Ovary (tissue), 9 donors: Measurements from ENCODE around the gene WEE2. TPM values are rescaled to one million over a fixed set of nuclear protein-coding genes. Genes with fewer than 3 reads are reported as not detected.

Source experiments
- DNase-seq, 5 donors: peaks; one replicate each; pipeline ENCODE4 v3.0.0-alpha.2; 2019 to 2020
- H3K27ac ChIP-seq, 2 donors: fragments of 200-600 bp; one replicate each; pipeline versions ENCODE4 v1.5.1 to v1.8.0; 2019 to 2022
- H3K27me3 ChIP-seq: fragments of 200-600 bp; one replicate; pipeline ENCODE4 v1.8.0; 2022
- H3K36me3 ChIP-seq: fragments of 200-600 bp; sonication (generic); one replicate; pipeline ENCODE4 v1.5.1; 2019
- H3K4me1 ChIP-seq: one replicate; pipeline ENCODE4 v1.8.1; 2013; ENCODE audit warnings: mild to moderate bottlenecking, moderate library complexity; ENCODE audit not compliant: insufficient read depth
- H3K4me3 ChIP-seq: fragments of 200-600 bp; sonication (generic); one replicate; pipeline ENCODE4 v1.5.1; 2017
- H3K9me3 ChIP-seq, 2 donors: fragments of 200-600 bp in 1 of 2; sonication (generic) in 1 of 2; one replicate each; pipeline versions ENCODE4 v1.5.1 to v1.8.1; 2013 to 2019; ENCODE audit warnings: mild to moderate bottlenecking in 1 of 2, moderate library complexity in 1 of 2
- CTCF ChIP-seq, 3 donors: fragments of 450-650 bp in 2 of 3; fragments of 200-600 bp in 1 of 3; IDR thresholded peaks; one replicate each; pipeline versions ENCODE4 v1.5.1 to v1.8.0; 2016 to 2022; ENCODE audit warnings: antibody characterized with exemption in 3 of 3, mild to moderate bottlenecking in 1 of 3
- EP300 ChIP-seq: sonication (generic); formaldehyde crosslinking; IDR thresholded peaks from one replicate; pipeline ENCODE4 v1.6.1; 2017; ENCODE audit warnings: antibody characterized with exemption
- POLR2A ChIP-seq: fragments of 450-650 bp; IDR thresholded peaks from one replicate; pipeline ENCODE4 v1.6.1; 2017; ENCODE audit warnings: antibody characterized with exemption, mild to moderate bottlenecking, moderate library complexity
- WGBS, 3 donors: extraction: QIAGEN DNeasy Blood & Tissue Kit in 1 of 3; methylation state at CpG; one replicate each; pipeline versions ENCODE4 v1.1.5 to v1.1.7; 2013 to 2017; 5-methylcytosine and 5-hydroxymethylcytosine counted together
- intact Hi-C, 4 donors: fragments of 100-400 bp; cut with DNase I; formaldehyde crosslinking; loops; one replicate each; pipeline versions ENCODE4 v1.11.0 to v1.15.1; 2022 to 2023
- polyA plus RNA-seq, 2 donors: library from polyadenylated mRNA; stranded (reverse); fragments of 200-250 nt in 1 of 2; fragments of 350-450 nt in 1 of 2; fragmentation: Illumina TruSeq in 1 of 2; extraction: RNeasy Lipid Tissue Mini Kit (QIAGEN cat#74804) in 1 of 2; gene quantifications; one replicate each; pipeline ENCODE4 v1.2.3, GENCODE V29; 2013 to 2014
- total RNA-seq, 7 donors: library from RNA; depleted of rRNA in 2 of 7; stranded (reverse); fragments of >200 nt in 2 of 7; fragmentation: NEBNext Ultra II Directional in 3 of 7; extraction: Animal tissue kit (Norgen Biotek cat#: 25700) in 3 of 7; gene quantifications; one replicate each; pipeline versions ENCODE4 v1.1.0 to v1.2.4, GENCODE V29; 2016 to 2023
- donor health status: DM: no; HTN: no; CAD: no; lungs with moderate emphysema.
- donor health status: DM: no; HTN: no; CAD: no.
- donor health status: Bipolar disorder and iron deficiency.
- donor health status: DM: yes; HTN: yes; CAD: no.
- donor health status: DM: no; HTN: no; CAD: no.
- donor health status: DM: yes; HTN: yes; CAD: no.

The WEE2 gene
- total and polyA plus RNA-seq, 9 donors, result 0.07 to 0.27 (median 0.16) TPM; not detected in 5

- Histone ChIP-seq H3K9me3 (no peaks in the 10 kb centered on the region), H3K27me3 (no peaks in the 10 kb centered on the region), H3K4me1 (no peaks in the 10 kb centered on the region), H3K36me3 (no peaks in the 10 kb centered on the region), H3K4me3 (peak overlapping the region; percentile 64), H3K27ac (peak overlapping the region; percentile 77 to 85)
- TF ChIP-seq EP300 (no peak), POLR2A (no peak), CTCF (IDR thresholded peaks at IDR 0.05) (no peak)
- peak in 1 of 5 donors; percentile 20 for DNase-seq
- whole genome bisulfite sequencing, 3 donors, result 20 to 21% (median 20%) methylated on average over 20 of the region's 20 CpGs
- intact Hi-C loops, result no loop called here
These were observed 7.2 kb upstream of the WEE2 start for GRCh38 chr7:141700848-141701371.

DNA sequence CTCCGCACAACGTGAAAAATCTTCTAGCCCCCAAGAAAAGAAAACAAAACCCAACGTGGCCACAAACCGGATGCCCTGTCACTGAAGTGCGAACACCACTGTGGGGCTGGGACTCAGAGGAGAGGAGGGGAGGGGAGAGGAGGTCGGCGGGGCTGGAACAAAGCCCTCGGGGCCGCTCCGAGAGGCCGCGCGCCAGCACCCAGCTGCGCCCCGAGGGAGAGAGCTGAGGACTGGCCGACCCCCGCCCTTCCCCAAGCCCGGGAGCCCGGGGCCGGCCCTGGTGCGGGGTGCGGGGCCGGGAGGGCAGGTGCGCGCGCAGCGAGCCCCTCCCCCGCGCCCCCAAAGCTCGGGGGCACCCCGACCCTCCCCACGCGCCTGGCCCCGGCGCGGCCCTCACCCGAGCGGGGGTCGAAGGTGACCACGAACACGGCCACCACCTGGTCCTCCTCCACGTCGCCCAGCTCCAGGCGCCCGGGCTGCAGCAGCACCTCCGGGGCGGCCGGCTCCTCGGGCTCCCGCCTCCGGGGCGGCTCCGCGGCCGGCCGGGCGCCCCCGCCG is 6.6 kb upstream of the WEE2 start:
- no peaks in the 10 kb centered on the region for H3K27me3 ChIP-seq
- no peaks in the 10 kb centered on the region for H3K36me3 ChIP-seq
- intact Hi-C loops, result no loop called here
- H3K4me1 ChIP-seq, result no peaks in the 10 kb centered on the region
- TF ChIP-seq POLR2A, result no peak
- no peak for TF ChIP-seq EP300
- no peak for TF ChIP-seq CTCF (IDR thresholded peaks at IDR 0.05)
- H3K4me3 ChIP-seq, result peak overlapping the region; percentile 64
- WGBS, 3 donors, result 0 to 2% (median 1%) methylated on average over 10 to 59 of the region's 59 CpGs
- H3K9me3 ChIP-seq, result no peaks in the 10 kb centered on the region
- H3K27ac ChIP-seq, result peak overlapping the region; percentile 77 to 85
- DNase-seq, result peak; percentile 37 to 62 (median 57)

- intact Hi-C loops, result no loop called here
- 0% methylated on average over 19 to 62 of the region's 62 CpGs for WGBS, 3 donors
- H3K9me3 ChIP-seq, result no peaks in the 10 kb centered on the region
- no peaks in the 10 kb centered on the region for H3K4me1 ChIP-seq
- H3K4me3 ChIP-seq, result peak within 1 kb of the TSS; percentile 64
- TF ChIP-seq POLR2A (no peak), CTCF (IDR thresholded peaks at IDR 0.05) (no peak), EP300 (no peak)
- H3K27ac ChIP-seq, result peak within 1 kb of the TSS; percentile 77 to 85
- no peaks in the 10 kb centered on the region for H3K36me3 ChIP-seq
- DNase-seq, result peak; percentile 32 to 67 (median 53)
- H3K27me3 ChIP-seq, result no peaks in the 10 kb centered on the region
These were observed 6.0 kb upstream of the WEE2 start, which contains the start of gene DENND11 for GRCh38 chr7:141702047-141702567. DENND11 (minus strand) TSS chr7:141702166; CDS start chr7:141702153, 13 bp downstream.

GRCh38 chr7:141702892-141703291 is 5.3 kb upstream of the WEE2 start:
- WGBS, 3 donors, result 49 to 69% (median 60%) methylated on average over 4 of the region's 4 CpGs
- no peak overlapping the region for H3K27ac ChIP-seq

More at GRCh38 chr7:141702892-141703291, 5.3 kb upstream of the WEE2 start:
- no peak overlapping the region for H3K4me3 ChIP-seq
- H3K4me1 ChIP-seq, result no peaks in the 10 kb centered on the region
- DNase-seq, result no peak
- no peaks in the 10 kb centered on the region for H3K9me3 ChIP-seq
- TF ChIP-seq CTCF (IDR thresholded peaks at IDR 0.05), result no peak
- no peak for TF ChIP-seq POLR2A
- TF ChIP-seq EP300, result no peak
- no peaks in the 10 kb centered on the region for H3K36me3 ChIP-seq
- H3K27me3 ChIP-seq, result no peaks in the 10 kb centered on the region
- intact Hi-C loops, result no loop called here
